Measurements from ENCODE around the gene MEX3B.
"Not testable (repeated sequence)": the region's sequence is repeated elsewhere in the genome, so short reads cannot be mapped to it uniquely, and the experiment has no call there.

MEX3B gene

DNA sequence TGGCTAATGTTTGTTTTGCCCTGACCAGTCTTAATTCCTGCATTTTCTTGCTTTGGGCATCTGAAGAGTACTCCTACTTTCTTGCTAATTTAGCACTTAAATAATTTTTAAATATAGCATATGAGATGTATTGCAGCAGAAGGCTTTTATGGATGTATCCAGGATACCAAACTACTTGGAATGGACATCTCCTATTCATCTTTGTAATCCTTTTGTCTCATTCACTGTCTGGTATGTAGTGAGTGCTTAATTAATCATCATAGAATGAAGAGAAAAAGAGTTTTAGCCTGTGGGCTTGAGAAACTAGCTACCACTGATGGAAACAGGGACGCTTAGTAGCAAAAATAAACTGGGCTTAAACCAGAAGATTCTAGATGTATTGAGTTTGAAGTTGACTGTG, 40.6 kb downstream of the MEX3B start:
- DNase-seq (ENCODE audit: low spot score): no peak

DNA sequence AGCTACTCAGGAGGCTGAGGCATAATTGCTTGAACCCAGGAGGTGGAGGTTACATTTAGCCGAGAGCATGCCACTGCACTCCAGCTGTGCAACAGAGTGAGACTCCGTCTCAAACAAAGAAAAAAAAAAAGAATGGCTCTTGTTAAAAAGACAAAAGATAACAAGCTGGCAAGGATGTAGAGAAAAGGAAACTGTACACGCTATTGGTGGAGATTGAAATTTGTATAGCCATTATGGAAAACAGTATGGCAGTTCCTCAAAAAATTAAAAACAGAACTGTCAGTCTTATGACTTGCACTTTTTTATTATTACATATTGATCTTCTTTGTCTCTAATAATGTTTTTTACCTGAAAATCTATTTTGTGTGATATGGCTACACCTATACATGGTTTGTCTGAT, 41.9 kb downstream of the MEX3B start:
- DNase-seq (ENCODE audit: low spot score): no peak

DNA sequence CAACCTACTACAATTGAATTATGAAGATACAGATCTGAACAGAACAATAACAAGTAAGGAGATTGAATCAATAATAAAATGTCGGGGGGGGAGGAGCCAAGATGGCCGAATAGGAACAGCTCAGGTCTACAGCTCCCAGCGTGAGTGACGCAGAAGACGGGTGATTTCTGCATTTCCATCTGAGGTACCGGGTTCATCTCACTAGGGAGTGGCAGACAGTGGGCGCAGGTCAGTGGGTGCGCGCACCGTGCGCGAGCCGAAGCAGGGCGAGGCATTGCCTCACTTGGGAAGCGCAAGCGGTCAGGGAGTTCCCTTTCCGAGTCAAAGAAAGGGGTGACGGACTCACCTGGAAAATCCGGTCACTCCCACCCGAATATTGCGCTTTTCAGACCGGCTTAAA, 50.7 kb downstream of the MEX3B start:
- not testable (repeated sequence) for DNase-seq (ENCODE audit: low spot score)

DNA sequence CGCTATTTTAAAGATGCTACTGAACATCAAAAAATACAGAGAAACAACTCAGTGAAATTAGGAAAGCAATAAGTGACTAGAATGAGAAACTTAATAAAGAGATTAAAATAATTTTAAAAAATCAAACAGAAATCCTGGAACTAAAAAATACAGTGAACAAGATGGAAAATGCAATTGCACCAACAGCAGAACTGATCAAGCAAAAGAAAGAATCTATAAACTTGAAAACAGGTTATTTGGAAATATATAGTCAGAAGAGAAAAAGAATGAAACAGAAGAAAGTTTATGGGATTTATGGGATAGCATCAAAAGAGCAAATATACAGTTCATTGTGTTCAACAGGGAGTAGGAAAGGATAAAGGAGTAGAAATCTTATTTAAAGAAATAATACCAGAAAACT, 53.3 kb downstream of the MEX3B start:
- no peak for DNase-seq (ENCODE audit: low spot score)
